DMS53 (cell line): ENCODE results near the gene CYYR1.

Experiments used
- DNase-seq: peaks from one replicate; lab custom pipeline; 2025; lab: John Stamatoyannopoulos, UW

Gene CYYR1

DNA sequence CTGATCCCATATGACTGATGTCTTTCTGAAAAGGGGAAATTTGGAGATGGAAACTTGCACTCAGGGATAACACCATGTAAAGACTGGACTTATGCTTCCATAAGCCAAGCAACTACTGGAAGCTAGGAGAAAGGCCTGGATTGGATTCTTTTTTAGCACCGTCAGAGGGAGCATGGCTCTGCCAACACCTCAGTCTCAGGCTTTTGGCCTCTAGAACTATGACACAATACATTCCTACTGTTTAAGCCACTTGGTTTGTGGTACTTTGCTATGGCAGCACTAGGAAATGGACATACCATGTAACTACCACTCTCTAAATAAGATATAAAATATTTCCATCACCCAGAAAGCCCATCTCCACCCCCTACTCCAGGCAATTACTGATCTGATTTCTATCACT is 139.7 kb downstream of the CYYR1 start:
- no peak for DNase-seq

DNA sequence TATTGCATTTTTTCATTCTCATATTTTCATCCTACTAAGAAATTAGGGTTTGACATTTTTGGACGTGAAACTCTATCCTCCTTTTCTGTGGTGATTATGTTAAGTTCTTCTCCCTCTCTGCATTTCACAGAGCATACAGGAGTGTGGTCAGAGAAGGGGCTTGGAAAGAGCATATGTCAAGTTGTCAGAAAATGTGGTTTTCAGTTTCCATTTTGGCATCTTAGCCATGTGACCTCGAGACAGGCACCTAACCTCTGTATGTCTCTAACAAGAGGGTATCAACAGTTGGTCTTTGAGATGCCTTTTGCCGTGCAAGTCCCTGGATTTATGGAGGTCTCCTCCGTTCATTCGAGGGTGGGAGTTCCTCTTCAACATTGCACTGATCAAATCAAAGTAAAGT is 140.7 kb downstream of the CYYR1 start:
- no peak for DNase-seq

DNA sequence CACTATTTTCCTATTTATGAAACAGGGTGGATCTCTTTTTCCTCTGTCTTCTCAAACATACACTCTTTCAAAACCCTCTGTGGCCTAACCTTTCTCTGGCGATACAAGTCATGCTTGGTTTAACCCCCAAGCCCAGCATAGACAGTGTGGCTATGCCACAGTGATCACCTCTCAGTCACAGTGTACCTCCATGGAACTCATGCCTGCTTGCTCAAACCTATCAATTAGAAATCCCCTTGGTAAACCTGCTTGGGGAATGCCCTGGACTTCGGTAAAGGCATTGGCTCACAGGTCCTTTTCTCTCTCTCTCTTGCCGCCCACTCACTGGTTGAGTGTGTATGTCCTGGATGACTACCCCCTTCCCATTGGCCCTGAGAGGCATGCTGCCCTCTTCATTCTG is 147.5 kb downstream of the CYYR1 start:
- no peak for DNase-seq

DNA sequence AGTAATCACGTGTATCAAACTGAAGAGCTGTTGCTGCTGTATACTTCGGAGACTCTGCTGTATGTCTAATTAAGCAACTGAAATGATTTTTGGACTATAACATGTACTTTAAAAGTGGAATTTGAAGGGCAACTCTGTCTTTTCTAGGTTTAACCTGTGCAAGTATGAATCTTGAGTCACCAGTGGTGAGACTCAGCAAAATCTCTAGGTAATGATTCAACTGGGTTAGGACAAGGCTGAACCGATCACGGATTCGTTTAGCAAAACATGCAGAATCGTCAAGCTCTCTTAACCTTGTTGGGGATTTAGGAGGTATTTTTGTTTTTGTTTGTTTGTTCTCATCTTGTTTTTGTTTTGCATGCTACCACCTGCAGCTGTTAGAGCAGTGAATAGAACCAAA is 149.6 kb downstream of the CYYR1 start:
- DNase-seq: no peak

DNA sequence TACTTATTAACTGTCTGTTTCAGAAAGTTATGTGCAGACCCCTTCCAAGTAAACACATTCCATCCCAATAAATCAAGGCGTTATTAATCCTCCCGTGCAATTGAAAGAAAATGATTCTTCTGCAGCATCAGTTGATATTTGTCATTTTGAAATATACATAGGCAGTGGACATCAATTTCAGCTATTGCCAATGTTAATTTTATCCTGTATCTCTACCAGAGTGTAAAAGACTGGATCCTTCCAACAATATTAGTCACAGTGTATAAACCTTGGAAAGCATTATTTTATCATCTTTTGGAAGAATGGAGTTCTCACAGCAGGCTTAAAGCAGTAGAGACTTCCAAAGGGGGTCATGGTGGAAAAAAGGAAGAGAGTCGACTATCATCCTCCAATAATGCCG is 150.4 kb downstream of the CYYR1 start:
- DNase-seq: no peak

DNA sequence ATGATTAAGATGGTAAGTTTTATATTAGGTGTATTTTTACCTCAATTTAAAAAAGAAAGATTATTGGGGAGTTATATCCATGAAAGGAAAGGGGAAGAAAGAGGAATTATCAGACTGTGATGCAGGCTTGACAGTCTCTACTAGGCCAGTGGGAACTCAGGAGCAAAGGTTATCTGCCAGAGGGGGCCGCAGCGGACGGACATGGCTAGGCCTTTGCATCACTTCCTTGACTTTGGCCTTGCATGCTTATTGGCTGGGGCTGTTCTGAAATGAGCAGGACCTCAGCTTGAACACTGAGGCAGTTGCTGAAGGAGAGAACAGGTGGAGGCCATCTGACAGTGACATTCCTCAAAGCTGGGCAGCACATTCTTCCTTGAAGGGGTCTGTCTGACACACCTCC is 150.9 kb downstream of the CYYR1 start:
- DNase-seq: no peak

DNA sequence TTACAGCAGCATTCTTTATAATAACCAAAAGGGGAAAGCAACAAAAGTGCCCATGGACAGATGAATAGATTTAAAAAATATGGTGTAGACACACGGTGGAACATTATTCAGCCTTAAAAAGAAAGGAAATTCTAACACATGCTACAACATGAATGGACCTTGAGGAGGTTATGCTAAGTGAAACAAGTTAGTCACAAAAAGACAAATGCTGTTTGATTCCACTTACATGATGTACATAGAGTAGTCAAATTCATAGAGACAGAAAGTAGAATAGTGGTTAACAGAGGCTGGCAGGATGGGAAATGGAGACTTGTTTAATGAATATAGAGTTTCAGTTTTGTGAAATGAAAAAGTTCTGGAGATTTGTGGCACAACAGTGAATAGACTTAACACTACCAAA is 151.4 kb downstream of the CYYR1 start:
- DNase-seq: no peak
